H9 (cell line): ENCODE results near the gene CELA3B. TPM values are rescaled to one million over a fixed set of nuclear protein-coding genes. Genes with fewer than 3 reads are reported as not detected.

Experiments
- DNase-seq: peaks from one replicate; pipeline ENCODE4 v3.0.0-alpha.2; 2017
- H2AFZ ChIP-seq: one replicate; pipeline ENCODE4 v1.6.1; 2013; ENCODE audit warnings: mild to moderate bottlenecking, low read length, control low read depth, moderate library complexity
- H2AK5ac ChIP-seq: 2 replicates; pipeline ENCODE4 v1.6.1; 2013; ENCODE audit warnings: low read length, control low read depth, mixed read lengths; ENCODE audit not compliant: insufficient read length
- H2BK120ac ChIP-seq: one replicate; pipeline ENCODE4 v1.6.1; 2013; ENCODE audit warnings: low read depth, mild to moderate bottlenecking, low read length, control low read depth, inconsistent platforms; ENCODE audit not compliant: poor library complexity, severe bottlenecking
- H2BK12ac ChIP-seq: 2 replicates; pipeline ENCODE4 v1.6.1; 2013; ENCODE audit warnings: low read length, control low read depth, mixed read lengths, low read depth; ENCODE audit not compliant: insufficient read length
- H2BK15ac ChIP-seq: 2 replicates; pipeline ENCODE4 v1.6.1; 2013; ENCODE audit warnings: low read depth, low read length, control low read depth
- H2BK20ac ChIP-seq: one replicate; pipeline ENCODE4 v1.6.1; 2013; ENCODE audit warnings: low read depth, mild to moderate bottlenecking, low read length, control low read depth, inconsistent platforms; ENCODE audit not compliant: poor library complexity, severe bottlenecking
- H2BK5ac ChIP-seq: 2 replicates; pipeline ENCODE4 v1.6.1; 2013; ENCODE audit warnings: low read length, control low read depth, mixed read lengths; ENCODE audit not compliant: insufficient read length
- H3K14ac ChIP-seq: 2 replicates; pipeline ENCODE4 v1.6.1; 2013; ENCODE audit warnings: low read length, control low read depth; ENCODE audit not compliant: insufficient read depth
- H3K18ac ChIP-seq: 2 replicates; pipeline ENCODE4 v1.6.1; 2013; ENCODE audit warnings: low read depth, mild to moderate bottlenecking, mixed read lengths, low read length, control low read depth; ENCODE audit not compliant: insufficient read length
- H3K23ac ChIP-seq: 2 replicates; pipeline ENCODE4 v1.6.1; 2013; ENCODE audit warnings: low read length, control low read depth, mixed read lengths, low read depth; ENCODE audit not compliant: insufficient read length
- H3K23me2 ChIP-seq: 2 replicates; pipeline ENCODE4 v1.6.1; 2013; ENCODE audit warnings: low read depth, mild to moderate bottlenecking, mixed read lengths, low read length, control low read depth; ENCODE audit not compliant: insufficient read length, poor library complexity, severe bottlenecking
- H3K27ac ChIP-seq: 2 replicates; pipeline ENCODE4 v1.5.1; 2013; ENCODE audit warnings: low read length, control low read depth, mixed read lengths, low read depth; ENCODE audit not compliant: insufficient read length
- H3K27me3 ChIP-seq: 2 replicates; pipeline ENCODE4 v1.6.1; 2013; ENCODE audit warnings: low read length, control low read depth, inconsistent platforms; ENCODE audit not compliant: insufficient read depth
- H3K4ac ChIP-seq: 2 replicates; pipeline ENCODE4 v1.6.1; 2013; ENCODE audit warnings: low read depth, mild to moderate bottlenecking, control low read depth, inconsistent platforms, low read length, moderate library complexity
- H3K4me1 ChIP-seq: 2 replicates; pipeline ENCODE4 v1.6.1; 2013; ENCODE audit warnings: low read length, control low read depth, inconsistent platforms; ENCODE audit not compliant: insufficient read depth
- H3K4me2 ChIP-seq: 2 replicates; pipeline ENCODE4 v1.6.1; 2013; ENCODE audit warnings: low read length, control low read depth, mixed read lengths; ENCODE audit not compliant: insufficient read length, insufficient read depth
- H3K56ac ChIP-seq: 2 replicates; pipeline ENCODE4 v1.6.1; 2013; ENCODE audit warnings: low read depth, mild to moderate bottlenecking, mixed read lengths, low read length, control low read depth; ENCODE audit not compliant: insufficient read length
- H3K79me1 ChIP-seq: 2 replicates; pipeline ENCODE4 v1.6.1; 2013; ENCODE audit warnings: low read depth, mild to moderate bottlenecking, moderate library complexity, low read length, control low read depth, inconsistent platforms; ENCODE audit not compliant: insufficient read depth, poor library complexity, severe bottlenecking
- H3K79me2 ChIP-seq: 2 replicates; pipeline ENCODE4 v1.6.1; 2013; ENCODE audit warnings: low read length, control low read depth, inconsistent platforms; ENCODE audit not compliant: insufficient read depth
- H3K9ac ChIP-seq: 2 replicates; pipeline ENCODE4 v1.6.1; 2013; ENCODE audit warnings: low read length, control low read depth, mixed read lengths; ENCODE audit not compliant: insufficient read length; ENCODE audit errors: extremely low read depth
- H3K9me3 ChIP-seq: one replicate; pipeline ENCODE4 v1.6.1; 2013; ENCODE audit warnings: low read depth, low read length, inconsistent platforms; ENCODE audit not compliant: control insufficient read depth
- H3T11ph ChIP-seq: one replicate; pipeline ENCODE4 v1.6.1; 2013; ENCODE audit warnings: mild to moderate bottlenecking, low read length, control low read depth, inconsistent platforms
- H4K20me1 ChIP-seq: one replicate; pipeline ENCODE4 v1.6.1; 2013; ENCODE audit not compliant: control insufficient read depth, insufficient read length, insufficient read depth
- H4K5ac ChIP-seq: 2 replicates; pipeline ENCODE4 v1.6.1; 2013; ENCODE audit warnings: low read depth, mild to moderate bottlenecking, mixed read lengths, low read length, control low read depth; ENCODE audit not compliant: insufficient read length
- H4K8ac ChIP-seq: replicated peaks from 2 replicates; pipeline ENCODE4 v1.6.1; 2013; ENCODE audit warnings: low read length, control low read depth, mixed read lengths, low read depth; ENCODE audit not compliant: insufficient read length
- H4K91ac ChIP-seq: 2 replicates; pipeline ENCODE4 v1.6.1; 2013; ENCODE audit warnings: low read depth, mild to moderate bottlenecking, moderate library complexity, mixed read lengths, low read length, control low read depth; ENCODE audit not compliant: insufficient read length
- H3K27ac Mint-ChIP-seq, 3 experiments: 2 replicates in 2 of 3; 3 replicates in 1 of 3; pipeline ENCODE4 v1.8.0; 2020 to 2021; ENCODE audit warnings: mixed read lengths in 3 of 3, mild to moderate bottlenecking in 1 of 3, moderate library complexity in 1 of 3
- H3K27me3 Mint-ChIP-seq: 2 replicates; pipeline ENCODE4 v1.8.0; 2021; ENCODE audit warnings: low read depth, mild to moderate bottlenecking, moderate library complexity, mixed read lengths
- H3K36me3 Mint-ChIP-seq, 3 experiments: 2 replicates in 2 of 3; 3 replicates in 1 of 3; pipeline ENCODE4 v1.8.0; 2020 to 2021; ENCODE audit warnings: low read depth in 3 of 3, mixed read lengths in 3 of 3; ENCODE audit not compliant: insufficient read depth in 1 of 3
- H3K4me1 Mint-ChIP-seq, 2 experiments: 2 replicates each; pipeline ENCODE4 v1.8.0; 2020; ENCODE audit warnings: mixed read lengths in 2 of 2
- H3K4me3 Mint-ChIP-seq, 2 experiments: 2 replicates in 1 of 2; 3 replicates in 1 of 2; pipeline ENCODE4 v1.8.0; 2020 to 2021; ENCODE audit warnings: mild to moderate bottlenecking in 2 of 2, mixed read lengths in 2 of 2, moderate library complexity in 1 of 2
- H3K9me3 Mint-ChIP-seq, 2 experiments: 2 replicates in 1 of 2; 3 replicates in 1 of 2; pipeline ENCODE4 v1.8.0; 2020; ENCODE audit warnings: mild to moderate bottlenecking in 2 of 2, mixed read lengths in 2 of 2, moderate library complexity in 1 of 2
- WGBS: extraction: QIAGEN DNeasy Blood & Tissue Kit; methylation state at CpG from one replicate; pipeline ENCODE4 v1.1.7; 2013; ENCODE audit warnings: missing lambda C conversion rate, low lambda C conversion rate, mixed read lengths; ENCODE audit not compliant: insufficient read length; ENCODE audit errors: extremely low coverage; 5-methylcytosine and 5-hydroxymethylcytosine counted together
- total RNA-seq: library from RNA; stranded (reverse); gene quantifications from 2 replicates; pipeline ENCODE4 v1.2.1, GENCODE V29; 2021
- TF ChIP-seq, protein P1 (sequence below): fragments of 200-600 bp; sonication (generic); conservative IDR thresholded peaks from 3 replicates; pipeline ENCODE4 v1.8.0; 2021; ENCODE audit warnings: antibody characterized with exemption, mild to moderate bottlenecking

The CELA3B gene
- total RNA-seq, 1 experiment from 2014 or later: not detected

DNA sequence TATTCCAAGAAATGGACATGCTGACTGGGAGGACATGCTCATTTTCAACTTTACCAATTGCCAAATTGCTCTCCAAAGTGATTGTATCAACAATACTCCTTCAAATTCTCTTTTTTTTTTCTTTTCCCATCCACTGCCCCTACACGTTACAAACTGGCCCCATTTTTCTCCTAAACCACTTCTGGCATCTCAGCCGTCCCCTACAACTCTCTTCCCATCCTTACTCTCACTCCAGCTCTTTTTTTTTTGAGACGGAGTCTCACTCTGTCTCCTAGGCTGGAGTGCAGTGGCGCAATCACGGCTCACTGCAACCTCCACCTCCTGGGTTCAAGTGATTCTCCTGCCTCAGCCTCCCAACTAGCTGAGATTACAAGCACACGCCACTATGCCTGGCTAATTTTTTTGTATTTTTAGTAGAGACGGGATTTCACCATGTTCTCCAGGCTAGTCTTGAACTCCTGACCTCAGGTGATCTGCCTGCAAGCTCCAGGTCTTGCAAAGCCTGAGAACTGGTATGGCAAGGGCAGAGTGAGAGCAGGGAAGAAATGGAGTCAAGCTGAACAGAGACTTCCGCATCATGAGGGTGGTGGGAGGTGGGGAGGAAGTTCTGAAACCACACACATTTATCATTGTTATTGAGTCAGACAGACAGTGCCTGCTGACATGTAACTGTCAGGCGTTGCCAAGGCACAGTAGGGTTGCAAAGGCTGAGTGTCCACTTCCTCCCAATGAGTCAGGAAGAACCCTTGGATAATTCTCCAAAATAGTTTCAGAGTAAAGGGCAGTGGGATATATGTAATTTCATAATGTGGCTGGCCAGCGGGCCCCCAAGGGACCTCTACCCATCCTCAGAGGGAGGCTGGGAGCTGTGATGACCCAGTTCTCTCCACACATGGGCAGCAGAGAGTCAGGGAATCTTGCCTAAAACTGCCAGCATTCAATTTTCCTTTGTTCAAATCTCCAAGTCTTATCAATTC, 42.0 kb downstream of the CELA3B start:
- no peak overlapping the region for H4K91ac ChIP-seq
- H3K9me3 ChIP-seq: no peaks in the 10 kb centered on the region
- no peaks in the 10 kb centered on the region for H3K79me2 ChIP-seq
- H3K27me3 Mint-ChIP-seq: no peaks in the 10 kb centered on the region; the same call in 1 of the 2 replicates
- H4K5ac ChIP-seq: no peak overlapping the region
- no peak overlapping the region for H3K56ac ChIP-seq
- no peak overlapping the region for H2BK120ac ChIP-seq
- peak overlapping the region in 1 of 3 experiments; percentile 5; a peak in 2 of 7 replicates for H3K27ac Mint-ChIP-seq
- H3K79me1 ChIP-seq: no peaks in the 10 kb centered on the region
- H3K27ac ChIP-seq: no peak overlapping the region
- no peak overlapping the region for H3K4ac ChIP-seq
- H3K23ac ChIP-seq: no peak overlapping the region
- H2BK15ac ChIP-seq: no peak overlapping the region
- TF ChIP-seq, protein P1, sequence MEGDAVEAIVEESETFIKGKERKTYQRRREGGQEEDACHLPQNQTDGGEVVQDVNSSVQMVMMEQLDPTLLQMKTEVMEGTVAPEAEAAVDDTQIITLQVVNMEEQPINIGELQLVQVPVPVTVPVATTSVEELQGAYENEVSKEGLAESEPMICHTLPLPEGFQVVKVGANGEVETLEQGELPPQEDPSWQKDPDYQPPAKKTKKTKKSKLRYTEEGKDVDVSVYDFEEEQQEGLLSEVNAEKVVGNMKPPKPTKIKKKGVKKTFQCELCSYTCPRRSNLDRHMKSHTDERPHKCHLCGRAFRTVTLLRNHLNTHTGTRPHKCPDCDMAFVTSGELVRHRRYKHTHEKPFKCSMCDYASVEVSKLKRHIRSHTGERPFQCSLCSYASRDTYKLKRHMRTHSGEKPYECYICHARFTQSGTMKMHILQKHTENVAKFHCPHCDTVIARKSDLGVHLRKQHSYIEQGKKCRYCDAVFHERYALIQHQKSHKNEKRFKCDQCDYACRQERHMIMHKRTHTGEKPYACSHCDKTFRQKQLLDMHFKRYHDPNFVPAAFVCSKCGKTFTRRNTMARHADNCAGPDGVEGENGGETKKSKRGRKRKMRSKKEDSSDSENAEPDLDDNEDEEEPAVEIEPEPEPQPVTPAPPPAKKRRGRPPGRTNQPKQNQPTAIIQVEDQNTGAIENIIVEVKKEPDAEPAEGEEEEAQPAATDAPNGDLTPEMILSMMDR: peak; percentile 58
- peaks cover 0 to 5% of the 10 kb centered on the region in 2 experiments; a peak in 2 of 5 replicates for H3K9me3 Mint-ChIP-seq
- H2AK5ac ChIP-seq: no peak overlapping the region
- no peak overlapping the region for H3K4me3 Mint-ChIP-seq
- no peaks in the 10 kb centered on the region for H3K27me3 ChIP-seq
- no peaks in the 10 kb centered on the region for H3K36me3 Mint-ChIP-seq
- no peak overlapping the region for H2BK5ac ChIP-seq
- H2BK20ac ChIP-seq: no peak overlapping the region
- H3K4me1 ChIP-seq: no peaks in the 10 kb centered on the region; the same call in 1 of the 2 replicates
- no peak overlapping the region for H3T11ph ChIP-seq
- WGBS: 100% methylated on average over 1 of the region's 10 CpGs
- no peak overlapping the region for H2AFZ ChIP-seq
- H4K20me1 ChIP-seq: no peaks in the 10 kb centered on the region
- no peak overlapping the region for H3K9ac ChIP-seq
- H4K8ac ChIP-seq: no peak overlapping the region
- H3K18ac ChIP-seq: no peak overlapping the region
- DNase-seq: no peak
- H2BK12ac ChIP-seq: no peak overlapping the region
- H3K14ac ChIP-seq: no peak overlapping the region
- H3K23me2 ChIP-seq: no peaks in the 10 kb centered on the region
- H3K4me1 Mint-ChIP-seq: peaks cover 5 to 9% of the 10 kb centered on the region in 2 experiments
- no peak overlapping the region for H3K4me2 ChIP-seq
